SJSA1 (cell line): ENCODE measurements around the gene FILIP1L. TPM values are rescaled to one million over a fixed set of nuclear protein-coding genes. Genes with fewer than 3 reads are reported as not detected.

Source experiments
- DNase-seq, 2 experiments: peaks; one replicate each; pipeline ENCODE4 v3.0.0-alpha.2; 2015 to 2020; ENCODE audit warnings: low spot score in 2 of 2, low read depth in 1 of 2
- H3K27ac ChIP-seq: fragments of 250-450 bp; sonication (Bioruptor Pico); 2 replicates; pipeline ENCODE4 v1.5.1; 2020; ENCODE audit warnings: mild to moderate bottlenecking, moderate library complexity
- H3K27me3 ChIP-seq: fragments of 250-450 bp; sonication (Bioruptor Pico); replicated peaks from 2 replicates; pipeline ENCODE4 v1.5.1; 2020; ENCODE audit warnings: mild to moderate bottlenecking, moderate library complexity
- H3K36me3 ChIP-seq: fragments of 250-450 bp; sonication (Bioruptor Pico); 2 replicates; pipeline ENCODE4 v1.5.1; 2020; ENCODE audit warnings: mild to moderate bottlenecking
- H3K4me1 ChIP-seq: fragments of 250-450 bp; sonication (Bioruptor Pico); replicated peaks from 2 replicates; pipeline ENCODE4 v1.6.1; 2021; ENCODE audit warnings: mild to moderate bottlenecking
- H3K4me3 ChIP-seq: fragments of 250-450 bp; sonication (Bioruptor Pico); 2 replicates; pipeline ENCODE4 v1.5.1; 2020; ENCODE audit warnings: mild to moderate bottlenecking
- H3K9me3 ChIP-seq: fragments of 250-450 bp; sonication (Bioruptor Pico); replicated peaks from 2 replicates; pipeline ENCODE4 v1.5.1; 2020; ENCODE audit warnings: mild to moderate bottlenecking
- total RNA-seq: library from RNA; depleted of rRNA; stranded (reverse); fragments of >200 nt; shearing (Covaris generic); gene quantifications from 2 replicates; pipeline ENCODE4 v1.2.3, GENCODE V29; 2014

The FILIP1L gene
- total RNA-seq, 1 experiment from 2014 or later, result 27.0 TPM

- Histone ChIP-seq H3K9me3 (no peaks in the 10 kb centered on the region), H3K4me3 (no peak overlapping the region), H3K27ac (no peak overlapping the region), H3K4me1 (peaks cover 30% of the 10 kb centered on the region), H3K27me3 (no peaks in the 10 kb centered on the region), H3K36me3 (no peaks in the 10 kb centered on the region)
- DNase-seq, result no peak
These were observed 31.1 kb downstream of the FILIP1L start for GRCh38 chr3:100083209-100083608.

- Histone ChIP-seq H3K27me3 (no peaks in the 10 kb centered on the region), H3K4me3 (no peak overlapping the region), H3K9me3 (no peaks in the 10 kb centered on the region), H3K27ac (no peak overlapping the region), H3K4me1 (peaks cover 25% of the 10 kb centered on the region), H3K36me3 (no peaks in the 10 kb centered on the region)
- no peak for DNase-seq
These were observed 31.6 kb downstream of the FILIP1L start for GRCh38 chr3:100082714-100083113.

- Histone ChIP-seq H3K4me1 (peaks cover 24% of the 10 kb centered on the region), H3K27ac (no peak overlapping the region), H3K9me3 (no peaks in the 10 kb centered on the region), H3K4me3 (no peak overlapping the region), H3K27me3 (no peaks in the 10 kb centered on the region), H3K36me3 (no peaks in the 10 kb centered on the region)
- DNase-seq, result no peak
These were observed 32.2 kb downstream of the FILIP1L start for GRCh38 chr3:100081986-100082692.

- Histone ChIP-seq H3K27ac (no peak overlapping the region), H3K36me3 (no peaks in the 10 kb centered on the region), H3K9me3 (no peaks in the 10 kb centered on the region), H3K27me3 (no peaks in the 10 kb centered on the region), H3K4me3 (no peak overlapping the region), H3K4me1 (peaks cover 25% of the 10 kb centered on the region)
- DNase-seq, result no peak
These were observed 33.0 kb downstream of the FILIP1L start for GRCh38 chr3:100081311-100081710.

- Histone ChIP-seq H3K9me3 (no peaks in the 10 kb centered on the region), H3K4me1 (peaks cover 29% of the 10 kb centered on the region), H3K36me3 (no peaks in the 10 kb centered on the region), H3K27me3 (no peaks in the 10 kb centered on the region), H3K4me3 (no peak overlapping the region), H3K27ac (no peak overlapping the region)
- DNase-seq, result no peak
These were observed 33.7 kb downstream of the FILIP1L start for GRCh38 chr3:100080573-100080972.

- Histone ChIP-seq H3K4me3 (no peak overlapping the region), H3K36me3 (no peaks in the 10 kb centered on the region), H3K27me3 (no peaks in the 10 kb centered on the region), H3K4me1 (peaks cover 37% of the 10 kb centered on the region), H3K9me3 (no peaks in the 10 kb centered on the region), H3K27ac (no peak overlapping the region)
- DNase-seq, result no peak
These were observed 35.0 kb downstream of the FILIP1L start for GRCh38 chr3:100079328-100079727.

GRCh38 chr3:100076731-100077529 lies 37.4 kb downstream of the FILIP1L start:
- DNase-seq, result no peak
- no peaks in the 10 kb centered on the region for H3K27me3 ChIP-seq
- peaks cover 48% of the 10 kb centered on the region for H3K4me1 ChIP-seq
- no peaks in the 10 kb centered on the region for H3K9me3 ChIP-seq
- no peak overlapping the region for H3K4me3 ChIP-seq
- no peaks in the 10 kb centered on the region for H3K36me3 ChIP-seq
- no peak overlapping the region for H3K27ac ChIP-seq

GRCh38 chr3:100075851-100076730 lies 38.2 kb downstream of the FILIP1L start:
- Histone ChIP-seq H3K27me3 (no peaks in the 10 kb centered on the region), H3K27ac (0 out of 2 replicates have a peak overlapping the region, but pooled peaks have one; percentile 22), H3K4me3 (no peak overlapping the region), H3K4me1 (peaks cover 57% of the 10 kb centered on the region), H3K36me3 (no peaks in the 10 kb centered on the region), H3K9me3 (no peaks in the 10 kb centered on the region)
- no peak for DNase-seq

GRCh38 chr3:100075196-100075595 lies 39.1 kb downstream of the FILIP1L start:
- Histone ChIP-seq H3K27ac (0 out of 2 replicates have a peak overlapping the region, but pooled peaks have one; percentile 95), H3K9me3 (no peaks in the 10 kb centered on the region), H3K4me1 (peaks cover 64% of the 10 kb centered on the region), H3K4me3 (no peak overlapping the region), H3K36me3 (no peaks in the 10 kb centered on the region), H3K27me3 (no peaks in the 10 kb centered on the region)
- no peak for DNase-seq

- peak; percentile 76 to 88 for DNase-seq
- no peaks in the 10 kb centered on the region for H3K36me3 ChIP-seq
- no peaks in the 10 kb centered on the region for H3K27me3 ChIP-seq
- H3K4me1 ChIP-seq, result peaks cover 77% of the 10 kb centered on the region
- H3K4me3 ChIP-seq, result peak overlapping the region; percentile 10
- H3K27ac ChIP-seq, result peak overlapping the region; percentile 95
- no peaks in the 10 kb centered on the region for H3K9me3 ChIP-seq
These were observed 40.5 kb downstream of the FILIP1L start for GRCh38 chr3:100073714-100074307.

- DNase-seq, result no peak
- Histone ChIP-seq H3K27ac (peak overlapping the region; percentile 95), H3K4me3 (peak overlapping the region; percentile 10), H3K4me1 (peaks cover 84% of the 10 kb centered on the region), H3K9me3 (no peaks in the 10 kb centered on the region), H3K36me3 (no peaks in the 10 kb centered on the region), H3K27me3 (no peaks in the 10 kb centered on the region)
These were observed 41.1 kb downstream of the FILIP1L start for GRCh38 chr3:100073049-100073713.

- Histone ChIP-seq H3K4me3 (no peak overlapping the region), H3K27ac (peak overlapping the region; percentile 95)
- no peak for DNase-seq
These were observed 41.8 kb downstream of the FILIP1L start for GRCh38 chr3:100072326-100073048.

More at GRCh38 chr3:100072326-100073048, 41.8 kb downstream of the FILIP1L start:
- H3K27me3 ChIP-seq, result no peaks in the 10 kb centered on the region
- no peaks in the 10 kb centered on the region for H3K36me3 ChIP-seq
- peaks cover 91% of the 10 kb centered on the region for H3K4me1 ChIP-seq
- no peaks in the 10 kb centered on the region for H3K9me3 ChIP-seq
